Measurements from ENCODE around the gene SLC2A11.

The SLC2A11 gene

DNA sequence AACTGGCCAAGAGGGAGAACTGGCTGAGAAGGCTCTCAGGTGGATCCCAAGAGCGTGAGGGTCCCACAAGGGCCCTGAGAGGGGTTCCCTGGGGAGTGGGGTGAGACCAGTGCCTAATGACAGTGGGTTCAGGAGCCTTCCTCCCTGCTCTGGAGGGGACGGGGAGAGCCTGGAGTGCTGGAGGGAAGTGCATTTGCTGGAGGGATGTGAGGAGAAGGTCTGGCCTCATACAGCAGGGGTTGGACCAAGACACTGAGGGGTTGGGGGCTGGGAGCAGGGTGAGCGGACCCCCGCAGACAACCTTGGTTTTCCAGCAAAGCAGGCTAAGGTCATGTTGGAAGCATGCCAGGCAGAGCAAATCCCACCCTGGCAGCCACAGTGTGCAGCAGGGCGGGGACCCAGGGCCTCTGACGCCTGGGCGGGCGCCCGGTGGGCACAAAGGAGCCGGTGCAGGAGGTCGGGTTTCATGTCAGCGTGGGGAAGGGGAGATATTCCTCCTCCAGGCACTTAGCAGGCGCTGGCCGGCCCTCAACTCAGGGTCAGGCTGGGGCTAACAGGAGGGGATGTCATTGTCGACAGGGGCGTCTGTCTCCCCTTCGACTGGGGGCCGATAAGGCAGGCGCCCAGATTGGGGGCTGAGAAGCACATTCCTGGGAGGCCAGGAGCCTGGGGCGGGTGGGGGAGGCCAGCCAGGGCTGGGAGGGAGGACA, 15.8 kb upstream of the SLC2A11 start:
- TF ChIP-seq, protein P1, sequence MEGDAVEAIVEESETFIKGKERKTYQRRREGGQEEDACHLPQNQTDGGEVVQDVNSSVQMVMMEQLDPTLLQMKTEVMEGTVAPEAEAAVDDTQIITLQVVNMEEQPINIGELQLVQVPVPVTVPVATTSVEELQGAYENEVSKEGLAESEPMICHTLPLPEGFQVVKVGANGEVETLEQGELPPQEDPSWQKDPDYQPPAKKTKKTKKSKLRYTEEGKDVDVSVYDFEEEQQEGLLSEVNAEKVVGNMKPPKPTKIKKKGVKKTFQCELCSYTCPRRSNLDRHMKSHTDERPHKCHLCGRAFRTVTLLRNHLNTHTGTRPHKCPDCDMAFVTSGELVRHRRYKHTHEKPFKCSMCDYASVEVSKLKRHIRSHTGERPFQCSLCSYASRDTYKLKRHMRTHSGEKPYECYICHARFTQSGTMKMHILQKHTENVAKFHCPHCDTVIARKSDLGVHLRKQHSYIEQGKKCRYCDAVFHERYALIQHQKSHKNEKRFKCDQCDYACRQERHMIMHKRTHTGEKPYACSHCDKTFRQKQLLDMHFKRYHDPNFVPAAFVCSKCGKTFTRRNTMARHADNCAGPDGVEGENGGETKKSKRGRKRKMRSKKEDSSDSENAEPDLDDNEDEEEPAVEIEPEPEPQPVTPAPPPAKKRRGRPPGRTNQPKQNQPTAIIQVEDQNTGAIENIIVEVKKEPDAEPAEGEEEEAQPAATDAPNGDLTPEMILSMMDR (conservative IDR thresholded peaks at IDR 0.05): no peak
- H3K27ac ChIP-seq: no peak overlapping the region

DNA sequence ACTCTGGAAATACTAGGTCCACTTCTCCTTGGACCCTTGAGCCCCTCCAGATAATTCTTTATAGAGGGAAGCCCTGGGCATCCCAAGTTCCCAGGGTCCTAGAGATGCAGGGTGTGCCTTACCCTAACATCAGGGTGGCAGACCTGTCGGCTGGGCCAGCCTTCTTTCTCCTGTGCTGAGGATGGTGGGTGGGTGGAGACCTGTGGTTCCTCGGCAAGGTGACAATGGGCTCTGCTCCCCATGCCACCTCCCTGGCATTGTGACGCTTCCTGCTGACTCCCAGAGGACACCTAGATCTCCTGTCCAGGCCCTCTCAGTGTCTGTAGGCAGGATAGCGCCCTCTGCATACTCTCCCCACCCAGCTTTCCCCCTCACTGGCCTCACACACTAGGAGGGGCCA, 15.1 kb upstream of the SLC2A11 start:
- TF ChIP-seq, protein P1 (conservative IDR thresholded peaks at IDR 0.05): no peak
- no peak overlapping the region for H3K27ac ChIP-seq

DNA sequence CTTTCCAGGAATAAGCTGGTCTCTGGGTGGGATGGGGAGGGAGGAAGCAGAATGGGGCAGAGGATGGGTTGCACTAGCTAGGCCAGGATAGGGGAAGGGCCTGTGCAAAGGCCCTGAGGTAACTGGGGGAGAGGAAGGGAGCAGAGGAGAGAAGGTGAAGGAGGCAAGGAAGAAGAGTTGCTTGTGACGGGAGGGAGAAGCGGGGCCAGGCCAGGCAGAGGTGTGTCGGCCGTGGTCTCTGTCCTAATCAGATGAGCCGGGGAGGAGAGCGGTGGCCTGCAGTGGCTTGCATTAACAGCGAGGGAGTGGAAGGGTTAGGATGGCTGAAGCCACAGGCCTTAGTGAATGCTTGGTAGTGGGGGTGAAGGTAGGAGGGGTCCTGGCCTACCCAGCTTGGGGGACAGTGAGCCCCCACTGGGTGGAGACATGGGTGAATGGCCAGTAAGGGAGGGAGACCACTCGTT, 12.9 kb upstream of the SLC2A11 start:
- TF ChIP-seq, protein P1 (conservative IDR thresholded peaks at IDR 0.05): no peak

DNA sequence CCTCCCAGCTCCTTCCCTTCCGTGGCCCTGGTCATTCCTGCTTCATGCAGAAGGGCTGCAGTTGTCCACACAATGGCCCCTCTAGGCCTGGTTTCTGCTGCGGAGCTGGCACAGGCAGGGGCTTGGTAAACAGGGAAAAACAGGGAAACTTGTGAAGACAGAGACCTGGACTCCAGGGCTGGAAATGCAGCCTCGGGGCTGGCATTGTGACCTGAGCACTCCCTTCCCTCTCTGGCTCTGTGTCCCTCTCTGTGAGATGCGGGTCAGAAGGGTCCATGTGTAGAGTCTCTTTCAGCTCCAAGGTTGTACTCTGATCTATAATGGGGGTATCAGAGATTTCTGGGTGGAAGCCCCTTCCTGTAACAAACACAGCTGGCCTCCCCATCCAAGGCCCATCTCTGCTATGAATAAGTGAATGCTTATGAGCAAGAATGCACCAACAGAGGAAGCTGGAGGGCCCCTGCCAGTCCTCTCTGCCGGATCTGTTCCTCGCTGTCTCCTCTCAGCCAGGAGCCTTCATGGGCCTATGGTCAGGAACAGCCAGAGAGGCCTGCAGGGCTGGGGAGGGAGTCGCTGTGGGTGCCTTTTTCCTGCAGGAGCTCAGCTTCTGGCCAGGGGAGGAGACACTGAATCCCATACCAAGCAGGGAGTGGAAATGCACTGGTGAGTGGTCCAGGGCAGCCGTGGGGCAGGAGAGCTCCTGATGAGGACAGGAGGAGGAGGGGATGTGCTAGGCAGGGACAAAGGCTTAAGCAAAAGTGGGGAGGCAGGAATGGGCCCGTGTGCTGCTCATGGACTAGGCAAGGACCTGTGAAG, 12.2 kb upstream of the SLC2A11 start:
- TF ChIP-seq, protein P1 (conservative IDR thresholded peaks at IDR 0.05): no peak
- no peak overlapping the region for H3K27ac ChIP-seq

More for the DNA sequence above, 12.9 kb upstream of the SLC2A11 start:
- H3K27ac ChIP-seq: no peak overlapping the region

DNA sequence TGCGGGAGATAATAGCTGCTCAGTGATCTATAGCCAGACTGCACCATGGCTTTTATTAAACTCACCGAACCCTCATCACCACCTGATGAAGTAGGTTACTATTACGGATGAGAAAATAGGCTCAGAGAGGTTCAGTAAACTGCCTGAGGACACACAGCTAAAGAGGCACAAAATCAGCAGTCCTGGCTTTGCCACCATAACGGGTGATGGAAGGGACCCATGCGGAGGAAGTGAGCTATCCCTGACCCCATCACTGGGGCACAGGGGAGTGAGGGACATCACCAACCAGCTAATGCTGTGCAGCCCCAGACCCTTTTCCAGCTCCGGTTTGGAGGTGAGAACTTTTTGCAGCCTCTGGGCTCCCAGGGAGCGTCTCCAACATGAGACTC, 11.6 kb upstream of the SLC2A11 start:
- H3K27ac ChIP-seq: no peak overlapping the region
- TF ChIP-seq, protein P1 (conservative IDR thresholded peaks at IDR 0.05): no peak

DNA sequence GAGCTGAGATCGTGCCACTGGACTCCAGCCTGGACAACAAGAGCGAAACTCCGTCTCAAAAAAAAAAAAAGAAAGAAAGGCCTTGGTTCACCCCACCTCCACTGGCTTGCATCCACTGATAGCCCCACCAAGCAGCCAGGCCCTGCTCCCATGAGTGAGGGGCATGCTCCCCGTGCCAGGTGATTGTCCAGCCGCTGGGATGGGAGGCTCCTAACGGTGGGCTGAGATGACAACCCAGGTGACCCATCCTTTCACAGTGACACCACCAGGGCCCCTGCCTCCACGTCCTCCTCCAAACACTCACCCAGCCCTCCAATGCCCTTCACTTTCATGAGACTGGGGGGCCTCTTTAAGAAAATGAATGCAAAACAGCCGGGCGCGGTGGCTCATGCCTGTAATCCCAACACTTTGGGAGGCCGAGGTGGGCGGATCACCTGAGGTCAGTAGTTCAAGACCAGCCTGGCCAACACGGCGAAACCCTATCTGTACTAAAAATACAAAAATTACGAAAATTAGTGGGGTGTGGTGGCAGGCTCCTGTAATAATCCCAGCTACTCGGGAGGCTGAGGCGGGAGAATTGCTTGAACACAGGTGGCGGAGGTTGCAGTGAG, 10.3 kb upstream of the SLC2A11 start:
- TF ChIP-seq, protein P1 (conservative IDR thresholded peaks at IDR 0.05): no peak
- no peak overlapping the region for H3K27ac ChIP-seq

Measured in VCaP (cell line).